ENCODE results near the gene SLC41A1. TPM values are rescaled to one million over a fixed set of nuclear protein-coding genes. Genes with fewer than 3 reads are reported as not detected.
A peak's percentile ranks its signal among the peaks of the same experiment; 100 is the strongest.

SLC41A1 gene
- total and polyA plus RNA-seq, 9 of the 15 experiments (the other 6 are each of a cell fraction or from before 2014, with no cell fraction given) = 4.1 to 29.3 (median 11.4) TPM

GRCh38 chr1:205775015-205775716 is 37.8 kb downstream of the SLC41A1 start, which contains the start of gene RAB29 (continued):
- TF ChIP-seq REST (IDR thresholded peaks at IDR 0.05; ENCODE audit: borderline replicate concordance) (peak; percentile 68), REST (CRISPR knock-in tag; IDR thresholded peaks at IDR 0.05; ENCODE audit: low read depth) (peak; percentile 74), ADNP (tag; IDR thresholded peaks at IDR 0.05) (no peak), HDAC1 (IDR thresholded peaks at IDR 0.05) (no peak; a peak in 1 of 4 replicates), MTA1 (IDR thresholded peaks at IDR 0.05; ENCODE audit: borderline replicate concordance) (peak; percentile 25; the same call in 1 of the 2 replicates), ZC3H4 (CRISPR knock-in tag; IDR thresholded peaks at IDR 0.05; ENCODE audit: borderline replicate concordance) (no peak), KLF10 (CRISPR knock-in tag; IDR thresholded peaks at IDR 0.05) (no peak), RERE (CRISPR knock-in tag; IDR thresholded peaks at IDR 0.05; ENCODE audit: borderline replicate concordance) (no peak)

All from K562 (cell line).